Measurements from ENCODE around the gene PTCH2. TPM values are rescaled to one million over a fixed set of nuclear protein-coding genes. Genes with fewer than 3 reads are reported as not detected.
A peak's percentile ranks its signal among the peaks of the same experiment; 100 is the strongest.

The PTCH2 gene
- total RNA-seq (0.90 and 1.7 TPM in 2 replicates), polyA plus RNA-seq (0.56 and 1.3 TPM in 2 replicates), polyA minus RNA-seq (0.71 TPM in 1 of 2 replicates, not detected in the other)
- 0.28 TPM for total RNA-seq (2013)

DNA sequence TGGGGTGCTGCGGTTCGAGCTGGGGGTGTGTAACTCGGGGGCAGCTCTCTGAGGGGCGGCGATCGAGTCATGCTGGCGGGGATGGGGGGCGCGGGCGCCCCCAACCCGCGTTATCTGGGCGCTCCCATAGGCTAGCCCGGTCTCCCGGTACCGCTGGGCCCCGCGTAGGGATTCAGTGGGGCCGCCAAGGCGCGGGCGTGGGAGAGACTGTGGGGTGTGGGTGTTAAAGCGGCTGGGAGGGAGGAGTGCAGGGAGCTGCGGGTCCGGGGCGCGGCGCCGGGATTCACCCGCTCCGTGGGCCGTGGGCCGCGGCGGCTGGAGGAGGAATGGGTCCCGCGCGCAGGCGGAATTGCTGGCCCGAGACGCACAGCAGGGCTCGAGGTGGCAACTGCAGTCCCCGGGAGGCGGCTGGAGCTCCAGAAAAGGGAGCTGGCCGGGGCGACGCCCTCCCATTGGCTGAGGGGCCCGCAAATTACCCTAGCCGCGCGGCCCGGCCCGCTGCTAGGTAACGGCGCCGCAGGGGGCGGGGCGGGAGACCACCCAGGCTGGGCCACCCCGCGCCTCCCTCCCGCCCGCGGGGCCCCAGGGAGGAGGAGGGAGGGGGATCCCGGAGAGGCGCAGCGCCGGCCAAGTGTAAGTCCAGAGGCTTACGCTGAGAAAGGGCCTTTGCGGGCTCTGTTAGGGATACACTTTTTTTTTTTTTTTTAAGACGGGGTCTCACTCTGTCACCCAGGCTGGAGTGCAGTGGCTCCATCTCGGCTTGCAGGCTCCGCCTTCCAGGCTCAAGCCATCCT is at the start of gene PTCH2:
Gene PTCH2 (minus strand): TSS at position 392 of the 794 bp plus-strand sequence. CDS start 321 bp downstream, at position 71.
- Histone ChIP-seq H3K9ac (ENCODE audit: low read length) (peak within 1 kb of the TSS; percentile 55), H3K4me2 (replicated peaks; ENCODE audit: low read depth, low read length, poor library complexity, severe bottlenecking) (peak within 1 kb of the TSS; percentile 93), H3K27me3 (replicated peaks in 1 of 4; ENCODE audit: control extremely low read depth in 1 of 4, control insufficient read depth in 3 of 4, insufficient read depth in 4 of 4, low read length in 3 of 4) (peaks cover 0 to 11% (median 2%) of the 10 kb centered on the region in 4 experiments), H3K36me3 (replicated peaks in 1 of 2; ENCODE audit: control extremely low read depth in 1 of 2, control insufficient read depth in 1 of 2, extremely low read depth in 1 of 2, insufficient read depth in 2 of 2, low read length in 1 of 2) (no peaks in the 10 kb centered on the region), H2AFZ (ENCODE audit: insufficient read depth, low read depth, low read length, poor library complexity, severe bottlenecking) (peak within 1 kb of the TSS; percentile 73), H3K4me1 (ENCODE audit: control insufficient read depth in 2 of 2, insufficient read depth in 2 of 2, low read length in 2 of 2) (peaks cover 5 to 11% of the 10 kb centered on the region in 2 donors), H3K79me2 (ENCODE audit: control insufficient read depth, insufficient read depth, low read length) (no peaks in the 10 kb centered on the region), H3K9me3 (ENCODE audit: control extremely low read depth in 1 of 3, control insufficient read depth in 2 of 3, insufficient read depth in 1 of 3, low read length in 2 of 3) (no peaks in the 10 kb centered on the region), H3K27ac (ENCODE audit: low read length in 2 of 2) (no peak within 1 kb of the TSS), H3K4me3 (ENCODE audit: control extremely low read depth in 1 of 5, extremely low read depth in 1 of 5, insufficient read depth in 1 of 5, low read depth in 2 of 5, low read length in 4 of 5) (peak within 1 kb of the TSS in 4 of 5 experiments; percentile 37 to 58 (median 46)), H4K20me1 (ENCODE audit: control insufficient read depth, insufficient read depth, low read length, poor library complexity, severe bottlenecking) (no peaks in the 10 kb centered on the region)
- no peaks in the 10 kb centered on the region for H3K9me3 Mint-ChIP-seq (ENCODE audit: insufficient read depth)
- peak within 1 kb of the TSS; percentile 77 for H3K4me3 Mint-ChIP-seq
- intact Hi-C loops (cut with micrococcal nuclease): no loop called here
- peak; percentile 54 for DNase-seq
- TF ChIP-seq CTCF (IDR thresholded peaks at IDR 0.05) (no peak), EZH2 (IDR thresholded peaks at IDR 0.05; ENCODE audit: borderline replicate concordance, insufficient read depth, low read depth, low read length, poor library complexity, severe bottlenecking) (no peak)
- H3K27me3 Mint-ChIP-seq: peaks cover 17% of the 10 kb centered on the region
- H3K4me1 Mint-ChIP-seq: peaks cover 8% of the 10 kb centered on the region
- POLR2A ChIA-PET: interaction anchor here (0.7 to 1.4 kb wide), 2 partner anchors 24 to 162 kb away, joined by 3 read pairs; no protein-coding TSS in a partner anchor
- CTCF ChIA-PET: interaction anchor here (0.9 to 1.2 kb wide), 3 partner anchors 21 to 81 kb away, joined by 3 read pairs; partner anchors contain the start of gene RPS8
- peak; percentile 81 for ATAC-seq (ENCODE audit: low read depth)
- WGBS (ENCODE audit: insufficient coverage): 4% methylated on average over 69 of the region's 72 CpGs
- no peak within 1 kb of the TSS for H3K27ac Mint-ChIP-seq

- no peaks in the 10 kb centered on the region for H3K27me3 Mint-ChIP-seq
- H3K27me3 ChIP-seq (replicated peaks in 1 of 4; ENCODE audit: control extremely low read depth in 1 of 4, control insufficient read depth in 3 of 4, insufficient read depth in 4 of 4, low read length in 3 of 4): no peaks in the 10 kb centered on the region
- peaks cover 5 to 17% of the 10 kb centered on the region in 2 experiments for H3K36me3 ChIP-seq (replicated peaks in 1 of 2; ENCODE audit: control extremely low read depth in 1 of 2, control insufficient read depth in 1 of 2, extremely low read depth in 1 of 2, insufficient read depth in 2 of 2, low read length in 1 of 2)
- no peaks in the 10 kb centered on the region for H3K79me2 ChIP-seq (ENCODE audit: control insufficient read depth, insufficient read depth, low read length)
- CTCF ChIA-PET: no interaction called here
- POLR2A ChIA-PET: no interaction called here
- H3K9me3 ChIP-seq (ENCODE audit: control extremely low read depth in 1 of 3, control insufficient read depth in 2 of 3, insufficient read depth in 1 of 3, low read length in 2 of 3): peaks cover 5 to 33% (median 23%) of the 10 kb centered on the region in 3 donors
- no peak overlapping the region for H3K4me2 ChIP-seq (replicated peaks; ENCODE audit: low read depth, low read length, poor library complexity, severe bottlenecking)
- no peak for DNase-seq
- no peak overlapping the region for H3K27ac Mint-ChIP-seq
- no peak overlapping the region for H3K4me3 Mint-ChIP-seq
- no peaks in the 10 kb centered on the region for H3K4me1 ChIP-seq (ENCODE audit: control insufficient read depth in 2 of 2, insufficient read depth in 2 of 2, low read length in 2 of 2)
- H2AFZ ChIP-seq (ENCODE audit: insufficient read depth, low read depth, low read length, poor library complexity, severe bottlenecking): no peak overlapping the region
- H3K9me3 Mint-ChIP-seq (ENCODE audit: insufficient read depth): peaks cover 9% of the 10 kb centered on the region
- no peak overlapping the region for H3K9ac ChIP-seq (ENCODE audit: low read length)
- 100% methylated on average over 2 of the region's 3 CpGs for WGBS (ENCODE audit: insufficient coverage)
- TF ChIP-seq EZH2 (IDR thresholded peaks at IDR 0.05; ENCODE audit: borderline replicate concordance, insufficient read depth, low read depth, low read length, poor library complexity, severe bottlenecking) (no peak), CTCF (IDR thresholded peaks at IDR 0.05) (no peak)
- intact Hi-C loops (cut with micrococcal nuclease): no loop called here
- no peaks in the 10 kb centered on the region for H4K20me1 ChIP-seq (ENCODE audit: control insufficient read depth, insufficient read depth, low read length, poor library complexity, severe bottlenecking)
- no peaks in the 10 kb centered on the region for H3K4me1 Mint-ChIP-seq
- H3K27ac ChIP-seq (ENCODE audit: low read length in 2 of 2): no peak overlapping the region
- no peak overlapping the region for H3K4me3 ChIP-seq (ENCODE audit: control extremely low read depth in 1 of 5, extremely low read depth in 1 of 5, insufficient read depth in 1 of 5, low read depth in 2 of 5, low read length in 4 of 5)
- ATAC-seq (ENCODE audit: low read depth): no peak
These were observed 47.0 kb upstream of the PTCH2 start for GRCh38 chr1:44890007-44890406.
